Right lobe of liver (tissue), 6 donors: ENCODE data around the gene HERC6. TPM values are rescaled to one million over a fixed set of nuclear protein-coding genes. Genes with fewer than 3 reads are reported as not detected.

ENCODE experiments used
- ATAC-seq, 4 donors: fragments of 200-7000 bp; cut with Tn5 transposase; one replicate each; pipeline ENCODE4 v1.9.1; 2020; ENCODE audit warnings: mild to moderate bottlenecking in 4 of 4, moderate library complexity in 4 of 4
- DNase-seq, 3 donors: peaks; one replicate each; pipeline ENCODE4 v3.0.0-alpha.2; 2020
- H3K27ac ChIP-seq, 3 donors: fragments of 200-600 bp; one replicate each; pipeline ENCODE4 v1.8.0; 2022
- H3K27me3 ChIP-seq, 2 donors: fragments of 200-600 bp; one replicate each; pipeline ENCODE4 v1.8.0; 2022
- H3K36me3 ChIP-seq, 4 donors: fragments of 200-600 bp; sonication (generic) in 1 of 4; one replicate each; pipeline versions ENCODE4 v1.5.1 to v1.8.0; 2017 to 2022; ENCODE audit warnings: control low read depth in 1 of 4
- H3K4me1 ChIP-seq, 4 donors: fragments of 200-600 bp; sonication (generic) in 1 of 4; one replicate each; pipeline versions ENCODE4 v1.5.1 to v1.8.0; 2017 to 2022; ENCODE audit warnings: control low read depth in 1 of 4
- H3K4me3 ChIP-seq, 3 donors: fragments of 200-600 bp; one replicate each; pipeline ENCODE4 v1.8.0; 2022
- H3K9me3 ChIP-seq, 4 donors: fragments of 200-600 bp; sonication (generic) in 1 of 4; one replicate each; pipeline versions ENCODE4 v1.5.1 to v1.8.0; 2017 to 2022; ENCODE audit warnings: control low read depth in 1 of 4
- CTCF ChIP-seq, 4 donors: fragments of 200-600 bp in 3 of 4; fragments of 450-650 bp in 1 of 4; IDR thresholded peaks; one replicate each; pipeline versions ENCODE4 v1.5.1 to v1.8.0; 2016 to 2022; ENCODE audit warnings: antibody characterized with exemption in 4 of 4, mild to moderate bottlenecking in 2 of 4
- POLR2A ChIP-seq: fragments of 450-650 bp; IDR thresholded peaks from one replicate; pipeline ENCODE4 v1.6.1; 2017; ENCODE audit warnings: antibody characterized with exemption, mild to moderate bottlenecking
- WGBS: methylation state at CpG from one replicate; pipeline ENCODE4 v1.1.6; 2018; ENCODE audit warnings: low coverage, low lambda C conversion rate; ENCODE audit not compliant: insufficient coverage; ENCODE audit errors: missing lambda C conversion rate; 5-methylcytosine and 5-hydroxymethylcytosine counted together
- intact Hi-C, 2 donors: fragments of 100-400 bp; cut with DNase I; formaldehyde crosslinking; loops; one replicate each; pipeline versions ENCODE4 v1.11.2 to v1.14.1; 2022
- total RNA-seq, 6 experiments: library from RNA; depleted of rRNA in 2 of 6; stranded (reverse); fragments of >200 nt in 2 of 6; fragmentation: NEBNext Ultra II Directional in 3 of 6; extraction: Animal tissue kit (Norgen Biotek cat#: 25700) in 3 of 6; gene quantifications; one replicate each; pipeline versions ENCODE4 v1.1.0 to v1.2.4, GENCODE V29; 2016 to 2023
- donor health status: DM: no; HTN: yes; CAD: no.
- donor health status: DM: no; HTN: no; CAD: no.
- donor health status: DM: no; HTN: no; CAD: no.
- donor health status: DM: no; HTN: yes; CAD: no.
- donor health status: DM: no; HTN: yes; CAD: no.

The HERC6 gene
- total RNA-seq, 6 experiments from 2014 or later: 1.7 to 4.2 (median 3.6) TPM

GRCh38 chr4:88390128-88390527 lies 11.5 kb downstream of the HERC6 start:
- Histone ChIP-seq H3K4me1 (no peaks in the 10 kb centered on the region), H3K9me3 (no peaks in the 10 kb centered on the region), H3K36me3 (peaks cover 0 to 3% (median 0%) of the 10 kb centered on the region in 4 donors), H3K4me3 (no peak overlapping the region), H3K27me3 (no peaks in the 10 kb centered on the region), H3K27ac (no peak overlapping the region)
- ATAC-seq: no peak
- TF ChIP-seq POLR2A (no peak), CTCF (IDR thresholded peaks at IDR 0.05) (no peak)
- intact Hi-C loops: no loop called here
- 100% methylated on average over 2 of the region's 2 CpGs for WGBS
- DNase-seq: no peak

- ATAC-seq (no peak), DNase-seq (no peak)
- Histone ChIP-seq H3K36me3 (peaks cover 0 to 3% (median 0%) of the 10 kb centered on the region in 4 donors), H3K9me3 (no peaks in the 10 kb centered on the region), H3K27me3 (no peaks in the 10 kb centered on the region), H3K4me3 (no peak overlapping the region), H3K27ac (no peak overlapping the region), H3K4me1 (no peaks in the 10 kb centered on the region)
- WGBS: 80% methylated on average over 1 of the region's 1 CpG
- TF ChIP-seq POLR2A (no peak), CTCF (IDR thresholded peaks at IDR 0.05) (no peak)
- intact Hi-C loops: no loop called here
Observed at GRCh38 chr4:88391703-88392102, 13.1 kb downstream of the HERC6 start.

GRCh38 chr4:88396681-88397080 lies 18.0 kb downstream of the HERC6 start:
- TF ChIP-seq CTCF (IDR thresholded peaks at IDR 0.05) (no peak), POLR2A (no peak)
- intact Hi-C loops: no loop called here
- Histone ChIP-seq H3K27me3 (no peaks in the 10 kb centered on the region), H3K9me3 (no peaks in the 10 kb centered on the region), H3K4me3 (no peak overlapping the region), H3K4me1 (no peaks in the 10 kb centered on the region), H3K27ac (no peak overlapping the region), H3K36me3 (peaks cover 0 to 5% (median 0%) of the 10 kb centered on the region in 4 donors)
- ATAC-seq (no peak), DNase-seq (no peak)
- WGBS: 75% methylated on average over 2 of the region's 2 CpGs

GRCh38 chr4:88398381-88398780 lies 19.7 kb downstream of the HERC6 start:
- ATAC-seq: no peak
- intact Hi-C loops: no loop called here
- no peak for TF ChIP-seq CTCF (IDR thresholded peaks at IDR 0.05)
- TF ChIP-seq POLR2A: no peak

GRCh38 chr4:88409206-88409605 lies 30.6 kb downstream of the HERC6 start:
- WGBS: 94% methylated on average over 2 of the region's 2 CpGs
- DNase-seq (no peak), ATAC-seq (no peak)
- H3K27ac ChIP-seq: no peak overlapping the region
- no peaks in the 10 kb centered on the region for H3K9me3 ChIP-seq
- no peak for TF ChIP-seq POLR2A
- TF ChIP-seq CTCF (IDR thresholded peaks at IDR 0.05): no peak
- intact Hi-C loops: no loop called here
- no peaks in the 10 kb centered on the region for H3K4me1 ChIP-seq
- no peaks in the 10 kb centered on the region for H3K36me3 ChIP-seq
- H3K27me3 ChIP-seq: no peaks in the 10 kb centered on the region
- no peak overlapping the region for H3K4me3 ChIP-seq

More at GRCh38 chr4:88398381-88398780, 19.7 kb downstream of the HERC6 start:
- DNase-seq: no peak
- Histone ChIP-seq H3K36me3 (peaks cover 0 to 5% (median 0%) of the 10 kb centered on the region in 4 donors), H3K4me3 (no peak overlapping the region), H3K9me3 (no peaks in the 10 kb centered on the region), H3K27me3 (no peaks in the 10 kb centered on the region), H3K4me1 (no peaks in the 10 kb centered on the region), H3K27ac (no peak overlapping the region)
- no CpG with 5 or more reads among the region's 2 CpGs for WGBS
